ENCODE results near the gene FOXP4.

FOXP4 gene

DNA sequence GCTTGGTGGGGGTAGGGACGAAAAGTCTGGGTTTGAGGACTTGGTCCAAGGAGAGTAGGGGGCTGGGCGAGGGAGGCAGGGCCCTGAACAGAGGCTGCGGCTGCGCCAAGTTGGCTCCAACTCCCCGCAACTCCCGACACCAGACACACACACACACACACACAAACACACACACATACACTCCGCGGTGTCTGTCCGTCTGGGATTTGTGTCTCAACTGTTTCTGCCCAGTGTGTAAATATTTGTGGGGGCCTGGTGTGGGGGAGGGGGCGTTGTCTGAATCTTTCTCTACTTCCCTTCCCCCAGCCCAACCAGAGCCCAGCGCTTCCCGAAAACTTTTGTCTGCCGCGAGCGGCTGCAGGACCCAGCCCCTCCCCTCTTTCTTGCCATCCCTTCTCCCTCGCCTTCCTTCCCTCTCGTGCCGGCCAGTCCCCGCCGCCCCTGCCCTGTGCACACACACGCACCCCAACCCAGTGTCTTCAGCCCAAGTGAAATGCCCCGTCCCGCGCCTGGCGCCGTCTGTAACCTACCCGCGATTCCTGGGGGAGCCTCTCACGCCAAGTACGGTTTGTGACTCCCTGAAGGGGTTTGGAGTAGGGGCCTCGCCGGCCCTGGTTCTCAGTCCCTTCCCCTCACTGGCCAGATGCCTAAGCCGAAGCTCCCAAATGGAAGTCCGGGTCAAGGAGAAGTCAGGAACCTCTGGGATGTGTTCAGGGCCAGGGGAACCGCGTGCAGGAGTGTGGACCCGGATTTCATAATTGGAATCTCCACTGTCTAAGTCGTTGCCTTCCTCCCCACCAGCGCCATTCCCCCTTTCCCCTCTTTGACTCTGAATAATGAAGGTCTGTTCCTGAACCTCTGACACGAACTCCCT is 93.0 kb downstream of the FOXP4 start:
- no peak for TF ChIP-seq POLR2A (IDR thresholded peaks at IDR 0.05; ENCODE audit: low read depth, low read length)
- no peak for FAIRE-seq
- DNase-seq (ENCODE audit: insufficient read length, low spot score) = no peak

DNA sequence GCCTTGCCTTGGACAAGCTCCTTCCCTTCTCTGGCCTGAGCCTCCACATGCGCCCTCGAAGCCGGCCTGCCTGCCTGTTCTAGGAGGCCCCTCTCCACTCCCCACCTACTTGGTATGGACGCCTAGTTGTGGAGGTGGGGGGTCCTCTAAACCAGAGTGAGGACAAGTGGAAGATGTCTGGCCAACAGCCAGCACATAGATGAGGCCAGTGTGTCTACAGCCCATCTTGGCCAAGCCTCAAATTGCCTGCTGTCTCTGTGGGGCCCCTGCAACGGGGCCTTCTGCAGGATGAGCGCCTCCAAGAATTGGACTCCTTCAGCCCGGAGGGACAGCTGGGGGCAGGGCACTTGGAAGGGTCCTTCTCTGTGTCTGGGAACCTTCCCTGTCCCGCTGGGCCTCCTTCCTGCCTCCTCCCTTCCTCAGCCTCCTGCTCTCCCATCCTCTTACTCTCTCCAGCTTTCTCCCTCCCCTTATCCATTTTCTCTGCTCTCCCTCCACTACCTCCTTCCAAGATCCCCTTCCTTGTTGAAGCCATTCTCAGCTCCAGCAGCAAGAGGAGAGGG is 93.7 kb downstream of the FOXP4 start:
- FAIRE-seq = no peak
- no peak for DNase-seq (ENCODE audit: insufficient read length, low spot score)

DNA sequence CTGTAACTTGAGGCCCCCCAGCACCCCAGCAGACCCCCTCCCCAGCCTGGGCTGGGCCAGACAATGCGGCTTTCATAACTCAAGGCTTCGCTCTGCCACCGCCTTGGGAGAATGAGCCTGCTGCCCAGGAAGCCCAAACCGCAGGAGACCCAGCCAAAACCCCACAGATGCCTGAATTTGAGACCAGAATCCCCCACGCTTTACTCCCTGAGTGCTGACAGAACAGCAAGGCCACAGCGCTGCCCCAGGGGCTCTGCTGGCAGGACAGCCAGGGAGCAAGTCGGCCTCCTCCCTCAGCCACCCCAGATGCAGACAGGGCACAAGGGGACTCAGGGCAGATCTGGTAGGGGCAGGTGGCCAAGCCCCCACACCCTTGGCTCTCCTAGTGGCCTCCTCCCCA is 94.2 kb downstream of the FOXP4 start:
- no peak for TF ChIP-seq POLR2A (IDR thresholded peaks at IDR 0.05; ENCODE audit: low read depth, low read length)
- DNase-seq (ENCODE audit: insufficient read length, low spot score) = no peak
- no peak for FAIRE-seq

More for the DNA sequence above, 93.7 kb downstream of the FOXP4 start:
- TF ChIP-seq POLR2A (IDR thresholded peaks at IDR 0.05; ENCODE audit: low read depth, low read length) = no peak

DNA sequence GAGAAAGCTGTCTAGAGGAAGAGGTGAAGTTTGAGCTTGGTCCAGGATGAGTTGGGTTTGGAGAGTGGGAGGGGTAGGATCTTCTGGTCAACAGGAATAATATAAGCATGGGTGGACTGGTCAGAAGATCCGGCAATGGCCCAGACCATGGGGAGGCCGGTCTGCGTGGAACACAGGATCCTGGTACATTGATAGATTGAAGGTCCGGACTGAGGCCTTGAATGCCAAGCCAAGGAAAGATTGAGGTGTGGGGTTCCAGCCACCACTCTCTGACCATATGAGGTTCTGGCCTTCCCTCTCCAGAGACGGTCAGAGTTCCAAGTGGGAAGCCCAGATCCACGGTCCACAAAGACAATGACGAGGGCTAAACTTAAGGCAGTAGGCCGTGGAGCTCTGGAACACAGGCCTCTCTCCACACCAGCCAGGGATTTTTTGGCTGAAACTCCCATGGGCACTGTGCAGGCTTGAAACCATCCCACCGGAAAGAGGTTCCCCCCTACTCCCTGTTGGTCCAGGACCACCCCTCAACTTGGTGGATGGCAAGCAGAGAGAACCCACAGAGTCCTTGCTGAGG is 95.3 kb downstream of the FOXP4 start:
- DNase-seq (ENCODE audit: insufficient read length, low spot score) (no peak), FAIRE-seq (no peak)
- no peak for TF ChIP-seq POLR2A (IDR thresholded peaks at IDR 0.05; ENCODE audit: low read depth, low read length)

DNA sequence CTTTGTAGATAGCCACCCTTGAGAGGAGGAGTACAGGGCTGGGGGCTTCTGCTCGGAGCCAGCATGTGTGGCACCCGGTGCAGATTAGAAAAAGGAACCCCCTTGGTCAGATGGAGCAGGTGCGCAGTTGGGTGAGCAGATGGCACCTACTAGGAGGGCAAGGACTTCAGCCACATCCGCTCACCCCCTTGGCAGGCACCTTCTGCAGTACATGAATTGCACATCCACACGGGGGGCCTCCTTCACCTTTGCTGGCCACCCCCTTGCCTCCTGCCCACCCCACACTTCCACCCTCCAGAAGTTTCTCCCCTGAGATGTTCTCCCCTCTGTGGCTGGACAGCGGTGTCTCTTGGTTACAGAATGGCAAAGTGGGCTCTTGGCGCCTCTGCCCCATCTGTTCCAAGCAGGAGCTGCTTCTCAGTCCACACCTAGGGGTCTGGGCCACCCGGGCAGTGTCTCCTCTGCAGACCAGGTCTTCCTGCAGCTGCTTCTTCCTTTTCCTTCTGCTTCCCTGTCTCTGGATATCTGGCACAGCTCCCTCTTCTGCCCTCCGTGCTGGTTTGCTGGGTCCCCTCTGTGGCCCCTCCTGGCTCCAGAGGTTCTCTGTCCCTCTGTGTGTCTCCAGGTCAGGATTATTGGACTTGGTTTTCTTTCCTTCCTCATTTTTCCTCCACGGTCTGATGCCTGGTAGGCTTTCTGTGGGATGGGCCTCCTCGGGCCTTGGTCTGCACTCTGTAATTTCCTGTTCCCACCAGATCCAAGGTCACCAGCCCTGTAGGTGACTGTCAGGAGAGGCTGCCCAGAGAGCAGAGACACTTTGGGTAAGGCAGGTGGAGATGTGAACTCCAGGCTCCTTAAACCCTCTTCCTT is 96.1 kb downstream of the FOXP4 start:
- DNase-seq (ENCODE audit: insufficient read length, low spot score) (no peak), FAIRE-seq (no peak)
- TF ChIP-seq POLR2A (IDR thresholded peaks at IDR 0.05; ENCODE audit: low read depth, low read length) = no peak

DNA sequence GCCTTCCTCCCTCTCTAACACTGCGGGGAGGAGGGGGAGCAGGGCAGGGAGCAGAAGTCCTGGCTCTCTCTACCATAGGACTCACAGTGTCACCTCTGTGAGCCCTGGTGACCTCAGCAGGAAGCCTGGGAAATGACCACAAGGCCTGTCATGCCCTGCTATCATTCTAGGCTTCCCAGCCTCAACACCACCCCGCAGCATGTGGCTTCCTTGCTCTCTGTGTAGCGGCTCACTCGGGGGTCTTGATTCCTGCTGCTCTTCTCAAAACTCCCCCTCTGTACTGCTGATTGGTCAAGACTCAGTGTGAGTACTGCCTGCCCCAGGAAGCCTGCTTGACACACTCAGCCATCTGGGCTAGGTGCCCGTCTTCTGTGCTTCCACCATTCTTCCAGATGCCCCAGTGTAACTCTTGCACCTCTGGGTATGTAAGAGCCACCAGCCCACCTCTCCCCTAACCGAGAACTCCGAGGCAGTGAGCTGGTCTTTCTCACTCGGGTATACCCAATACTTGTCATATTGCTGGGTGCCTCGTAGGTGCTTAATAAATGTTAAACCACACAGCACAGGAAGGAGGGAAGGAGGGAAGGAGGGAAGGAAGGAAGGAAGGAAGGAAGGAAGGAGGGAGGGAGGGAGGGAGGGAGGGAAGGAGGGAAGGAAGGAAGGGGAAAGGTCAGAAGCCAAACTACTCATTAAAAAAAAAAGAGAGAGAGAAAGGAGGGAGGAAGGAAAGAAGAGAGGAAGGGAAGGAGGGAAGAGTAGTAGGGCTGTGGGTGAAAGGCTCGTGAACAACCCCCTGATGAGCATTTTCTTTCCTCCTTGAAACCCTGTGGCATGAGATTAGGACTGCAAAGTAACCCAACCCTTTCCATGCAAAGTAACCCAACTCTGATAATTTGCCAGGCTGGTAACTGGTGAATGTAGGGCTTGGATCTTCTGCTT is 97.0 kb downstream of the FOXP4 start:
- FAIRE-seq (no peak), DNase-seq (ENCODE audit: insufficient read length, low spot score) (no peak)
- TF ChIP-seq POLR2A (IDR thresholded peaks at IDR 0.05; ENCODE audit: low read depth, low read length) = no peak

DNA sequence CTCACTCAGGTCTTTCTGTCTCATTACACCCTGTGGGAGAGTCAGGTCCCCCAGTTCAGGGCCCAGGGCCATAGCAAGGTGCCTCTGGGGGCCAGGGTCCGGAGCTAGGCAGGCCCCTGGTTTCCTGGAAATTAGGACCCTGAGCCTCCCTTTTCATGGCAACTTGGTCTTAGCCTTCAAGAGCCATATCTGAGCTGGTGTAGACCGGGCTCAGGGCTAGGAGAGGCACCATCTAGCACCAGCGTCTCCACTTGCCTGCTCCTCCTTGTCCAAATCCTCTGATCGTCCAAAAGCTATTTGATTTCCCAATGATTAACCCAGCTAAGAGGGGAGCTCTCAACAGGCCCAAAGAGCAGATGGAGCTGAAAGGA is 97.7 kb downstream of the FOXP4 start:
- no peak for DNase-seq (ENCODE audit: insufficient read length, low spot score)
- no peak for FAIRE-seq
- TF ChIP-seq POLR2A (IDR thresholded peaks at IDR 0.05; ENCODE audit: low read depth, low read length) = no peak

DNA sequence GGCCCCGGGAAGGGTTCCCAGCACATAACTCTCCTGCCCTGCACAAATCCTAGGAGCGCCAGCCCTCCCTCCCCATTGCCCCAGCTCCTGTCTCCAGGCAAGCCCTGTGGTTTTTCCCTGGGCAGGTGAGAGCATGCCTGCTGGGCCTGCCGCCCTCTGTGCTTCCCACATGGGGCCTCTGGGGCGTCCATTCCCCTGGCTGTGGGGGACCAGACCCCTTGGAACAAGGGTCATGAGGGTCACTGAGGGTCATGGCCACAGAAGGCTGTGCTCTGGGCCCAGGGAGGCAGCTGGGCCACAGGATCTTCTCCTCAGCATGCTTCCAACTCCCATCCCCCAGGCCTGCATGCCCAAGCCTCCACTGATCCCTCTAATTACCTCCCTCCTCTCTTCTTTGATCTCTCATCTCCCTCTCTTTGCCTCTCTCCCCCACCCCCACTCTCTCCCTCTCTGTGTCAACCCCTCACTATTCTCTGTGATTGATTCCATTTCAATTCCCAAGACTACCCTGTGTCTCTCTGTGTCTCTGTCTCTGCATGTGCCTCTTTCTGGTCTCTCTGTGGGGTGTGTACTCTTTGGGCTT is 98.2 kb downstream of the FOXP4 start:
- DNase-seq (ENCODE audit: insufficient read length, low spot score) (no peak), FAIRE-seq (no peak)
- no peak for TF ChIP-seq POLR2A (IDR thresholded peaks at IDR 0.05; ENCODE audit: low read depth, low read length)

DNA sequence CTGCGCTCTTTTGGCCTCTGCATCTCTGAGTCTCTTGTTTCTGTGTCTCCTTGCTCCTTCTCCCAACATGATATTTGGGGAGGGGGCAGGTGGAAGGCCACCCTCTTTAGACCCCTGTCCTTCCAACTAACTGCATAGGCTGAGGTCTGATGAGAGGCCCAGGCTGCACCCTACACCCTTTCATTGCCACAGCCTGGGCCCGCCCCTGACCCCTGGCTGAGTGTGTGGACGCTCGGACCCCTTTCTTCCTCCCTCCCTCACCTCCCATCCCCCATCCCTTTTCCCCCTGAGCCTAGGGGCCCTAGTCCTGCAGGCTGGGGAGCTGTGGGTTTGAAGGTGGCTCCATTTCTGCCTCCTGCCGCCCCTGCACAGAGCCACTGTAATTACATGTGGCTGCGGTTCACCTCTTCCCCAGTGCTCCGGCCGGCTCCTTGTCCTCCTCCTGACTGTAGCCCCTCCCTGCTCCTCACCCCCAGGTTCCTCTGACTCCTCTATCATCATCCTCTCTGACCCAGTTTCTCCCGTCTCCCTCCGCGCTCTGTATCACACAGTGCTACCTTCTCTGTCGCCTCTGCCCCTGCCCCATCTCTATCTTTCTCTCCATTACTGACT is 98.9 kb downstream of the FOXP4 start:
- TF ChIP-seq POLR2A (IDR thresholded peaks at IDR 0.05; ENCODE audit: low read depth, low read length) = no peak
- DNase-seq (ENCODE audit: insufficient read length, low spot score) = no peak

DNA sequence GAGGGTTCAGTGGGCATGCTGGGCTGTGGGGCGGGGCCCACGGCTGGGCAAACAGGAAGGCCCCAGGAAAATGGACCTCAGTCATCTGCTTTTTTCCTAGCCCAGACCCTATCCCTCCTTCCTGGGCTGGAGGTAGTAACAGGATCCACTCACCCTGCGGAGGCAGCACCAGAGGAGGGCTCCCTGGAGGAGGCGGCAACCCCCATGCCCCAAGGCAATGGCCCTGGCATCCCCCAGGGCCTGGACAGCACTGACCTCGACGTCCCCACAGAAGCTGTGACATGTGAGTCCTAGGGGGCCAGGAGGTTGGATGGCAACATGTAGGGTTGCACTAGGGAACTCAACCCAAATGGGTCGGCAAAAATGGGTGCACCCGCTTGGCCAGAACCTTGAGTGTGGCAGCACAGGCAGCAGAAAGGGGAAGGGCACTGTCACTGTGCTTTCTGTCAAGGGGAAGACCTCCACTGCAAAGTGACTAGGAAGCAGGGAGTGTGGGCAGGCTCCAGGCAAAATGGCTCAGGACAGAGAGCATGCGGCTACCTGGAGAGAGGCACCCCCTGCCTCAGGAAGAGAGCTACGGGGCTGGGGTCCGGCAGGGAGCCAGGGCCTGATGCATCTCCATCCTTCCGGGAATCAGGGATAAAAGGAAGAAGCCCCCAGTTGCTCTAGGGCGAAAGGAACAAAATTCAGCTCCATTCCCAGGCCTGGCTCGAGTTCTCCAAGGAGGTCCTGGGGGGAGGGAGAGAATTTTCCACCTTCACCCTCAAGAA is 100.0 kb downstream of the FOXP4 start:
- FAIRE-seq = no peak
- TF ChIP-seq POLR2A (IDR thresholded peaks at IDR 0.05; ENCODE audit: low read depth, low read length) = no peak
- no peak for DNase-seq (ENCODE audit: insufficient read length, low spot score)

More for the DNA sequence above, 98.9 kb downstream of the FOXP4 start:
- FAIRE-seq = no peak

DNA sequence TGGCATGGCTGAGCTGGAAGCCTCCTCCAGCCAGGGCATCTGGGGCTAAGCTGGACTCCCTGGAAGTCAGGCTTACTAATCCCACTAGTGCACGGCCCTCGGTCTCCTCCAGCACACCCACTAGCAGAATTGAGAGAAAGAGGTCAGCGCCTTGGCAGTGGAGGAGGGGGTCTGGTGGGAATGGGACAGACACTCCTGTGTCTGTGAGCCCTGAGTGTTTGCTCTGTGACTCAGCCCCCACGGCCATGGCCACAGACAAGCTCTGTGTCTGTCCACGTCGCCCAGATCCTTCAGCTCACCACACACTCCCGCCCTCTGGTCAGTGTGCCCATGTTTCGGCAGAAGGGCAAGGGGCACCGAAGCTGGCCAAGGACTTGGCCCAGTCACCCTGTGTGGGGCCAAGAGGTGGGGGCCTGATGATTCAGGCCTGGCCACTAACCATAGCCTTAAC is 100.9 kb downstream of the FOXP4 start:
- FAIRE-seq (no peak), DNase-seq (ENCODE audit: insufficient read length, low spot score) (no peak)
- TF ChIP-seq POLR2A (IDR thresholded peaks at IDR 0.05; ENCODE audit: low read depth, low read length) = no peak
